Right ventricle myocardium superior (tissue), 1 donor: ENCODE results near the gene ATG3. TPM values are rescaled to one million over a fixed set of nuclear protein-coding genes. Genes with fewer than 3 reads are reported as not detected.
"Not testable (repeated sequence)": the region's sequence is repeated elsewhere in the genome, so short reads cannot be mapped to it uniquely, and the experiment has no call there.

Source experiments
- ATAC-seq: fragments of 200-7000 bp; cut with Tn5 transposase; one replicate; pipeline ENCODE4 v1.9.1; 2020; ENCODE audit warnings: mild to moderate bottlenecking; ENCODE audit not compliant: poor library complexity
- DNase-seq: peaks from one replicate; pipeline ENCODE4 v3.0.0-alpha.2; 2020
- intact Hi-C: fragments of 100-400 bp; cut with DNase I; formaldehyde crosslinking; loops from one replicate; pipeline ENCODE4 v1.11.2; 2022
- total RNA-seq: library from RNA; stranded (reverse); fragmentation: NEBNext Ultra II Directional; extraction: Animal tissue kit (Norgen Biotek cat#: 25700); gene quantifications from one replicate; pipeline ENCODE4 v1.2.1, GENCODE V29; 2021
- donor health status: DM: no; HTN: yes; CAD: no; lungs with severe emphysema.

ATG3 gene
- total RNA-seq, 1 donor from 2014 or later, result 37.6 TPM

DNA sequence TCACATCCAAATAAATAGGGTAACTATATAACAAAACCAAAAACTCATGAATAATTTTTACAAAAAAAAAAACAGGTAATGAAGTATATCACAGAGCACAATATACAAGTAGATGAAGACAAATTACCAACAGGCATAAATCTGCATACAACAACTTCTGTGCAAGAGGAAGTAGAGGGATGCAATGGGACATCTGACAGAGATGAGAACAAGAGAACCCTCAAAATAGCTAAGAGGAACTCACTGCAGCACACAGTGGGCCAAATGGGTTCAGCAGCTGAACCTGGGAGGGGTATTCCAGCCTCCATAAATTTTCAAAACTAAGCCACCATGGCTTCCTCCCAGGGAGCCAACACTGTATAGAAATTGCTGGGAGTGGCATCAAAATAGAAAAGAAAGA is 52.9 kb downstream of the ATG3 start:
- ATAC-seq, result no peak
- no peak for DNase-seq
- intact Hi-C loops, result no loop called here

DNA sequence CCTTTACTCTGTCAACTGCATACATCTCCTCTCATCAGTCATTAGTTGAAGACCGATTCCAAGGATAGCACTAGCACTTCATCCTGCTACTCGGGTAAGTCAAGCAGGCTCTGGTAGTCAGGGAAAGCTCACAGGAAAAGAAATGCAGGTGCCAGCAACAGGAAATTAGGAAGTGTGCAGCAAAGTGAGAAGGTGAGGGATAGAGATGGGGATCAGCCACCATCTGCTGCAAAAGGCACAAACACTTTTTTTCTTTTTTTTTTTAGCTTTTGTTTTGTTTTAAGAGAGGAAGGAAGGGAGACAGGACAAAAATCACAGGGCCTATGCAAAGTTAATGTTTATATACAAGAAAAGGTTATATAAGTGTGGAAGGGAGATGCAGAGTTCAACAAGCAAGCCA is 53.5 kb downstream of the ATG3 start:
- intact Hi-C loops, result no loop called here
- DNase-seq (no peak), ATAC-seq (no peak)

DNA sequence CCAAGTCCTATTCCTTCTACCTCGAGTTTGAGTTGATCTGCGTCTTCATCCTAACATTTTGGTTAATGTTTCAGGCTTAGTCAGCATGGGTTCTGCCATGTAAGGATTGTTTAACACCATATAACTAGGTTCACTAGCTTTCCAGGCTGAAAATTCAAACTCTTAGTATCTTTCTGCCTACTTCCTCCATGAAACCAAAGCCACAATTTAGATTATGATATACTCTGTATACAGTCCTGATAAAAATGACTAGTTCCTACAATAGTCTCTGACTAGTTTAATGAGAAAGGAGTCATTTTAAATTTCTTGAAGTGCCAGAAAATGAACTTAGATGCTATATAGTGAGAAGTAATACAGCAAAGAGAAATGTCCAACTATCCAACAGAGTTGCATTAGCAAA is 55.9 kb downstream of the ATG3 start:
- intact Hi-C loops, result no loop called here
- no peak for ATAC-seq
- no peak for DNase-seq

- ATAC-seq, result no peak
- intact Hi-C loops, result no loop called here
- DNase-seq, result no peak
These were observed 57.6 kb downstream of the ATG3 start for GRCh38 chr3:112504123-112504522.

DNA sequence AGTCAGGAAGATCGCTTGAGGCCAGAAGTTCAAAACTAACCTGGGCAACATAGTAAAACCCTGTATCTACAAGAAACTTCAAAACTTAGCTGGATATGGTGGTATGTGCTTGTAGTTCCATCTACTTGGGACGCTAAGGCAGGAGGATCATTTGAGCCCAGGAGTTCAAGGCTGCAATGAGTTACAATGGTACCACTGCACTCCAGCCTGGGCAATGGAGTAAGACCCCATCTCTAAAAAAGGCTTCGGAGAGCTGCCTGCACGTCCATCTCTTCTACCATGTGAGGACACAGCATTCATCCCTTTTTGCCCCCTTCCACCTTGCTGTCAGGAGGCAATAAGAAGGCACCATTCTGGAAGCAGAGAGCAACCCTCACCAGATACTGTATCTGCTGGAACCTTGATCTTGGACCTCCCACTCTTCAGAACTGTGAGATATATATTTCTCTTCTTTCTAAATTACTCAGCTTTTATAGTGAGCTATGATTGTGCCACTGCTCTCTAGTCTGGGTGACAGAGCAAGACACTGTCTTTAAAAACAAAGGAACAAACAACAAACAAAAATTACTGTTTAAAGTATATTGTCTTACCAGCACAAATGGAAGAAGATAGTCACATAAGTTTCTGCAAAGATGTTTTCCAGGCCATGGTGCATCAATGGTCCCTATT is 58.3 kb downstream of the ATG3 start:
- no peak for ATAC-seq
- intact Hi-C loops, result no loop called here
- no peak for DNase-seq

- intact Hi-C loops, result no loop called here
- no peak for DNase-seq
- no peak for ATAC-seq
These were observed 61.1 kb downstream of the ATG3 start for GRCh38 chr3:112500621-112501020.

DNA sequence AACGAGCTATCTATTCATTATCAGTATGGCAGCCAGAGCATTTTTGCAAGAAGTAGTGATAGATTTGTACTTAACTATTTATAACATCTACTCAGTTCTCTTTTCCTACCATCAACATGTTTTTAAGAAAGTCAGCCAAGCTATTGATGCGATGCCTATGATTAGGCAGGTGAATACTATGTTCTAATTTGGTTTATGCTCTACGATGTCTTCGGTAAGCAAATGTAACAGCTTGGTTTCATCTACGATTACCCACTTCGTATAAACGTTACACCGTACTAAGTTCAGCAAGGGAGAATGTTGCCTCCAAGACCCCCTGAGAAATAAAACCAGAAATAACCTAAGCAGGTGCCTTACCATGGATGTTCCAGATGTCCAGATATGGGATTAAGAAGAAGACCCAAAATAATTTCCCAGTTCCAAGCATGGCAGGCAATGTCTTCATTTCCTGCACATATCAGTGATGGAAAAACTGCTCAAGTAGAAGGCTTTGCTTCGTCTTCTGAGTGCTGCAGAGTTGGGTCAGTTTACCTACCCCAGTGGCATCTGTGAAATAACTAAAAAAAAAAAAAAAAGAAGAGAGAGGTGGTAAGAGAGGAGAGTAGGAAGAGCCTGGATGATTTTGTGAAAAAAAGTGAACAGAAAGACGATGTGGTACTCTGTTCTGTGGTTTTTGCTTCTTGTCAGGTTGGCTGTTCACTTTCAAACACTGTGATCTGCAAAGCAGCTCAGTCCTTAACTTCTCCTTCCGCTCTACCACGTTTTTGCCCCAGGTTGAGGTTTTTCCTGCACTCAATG is 62.6 kb downstream of the ATG3 start, which contains the start of gene BTLA:
Gene BTLA, minus strand, starts transcription at position 559 of the 798 bp plus-strand sequence. Its CDS starts 114 bp downstream, at position 445.
- no peak for DNase-seq
- intact Hi-C loops, result no loop called here
- no peak for ATAC-seq

DNA sequence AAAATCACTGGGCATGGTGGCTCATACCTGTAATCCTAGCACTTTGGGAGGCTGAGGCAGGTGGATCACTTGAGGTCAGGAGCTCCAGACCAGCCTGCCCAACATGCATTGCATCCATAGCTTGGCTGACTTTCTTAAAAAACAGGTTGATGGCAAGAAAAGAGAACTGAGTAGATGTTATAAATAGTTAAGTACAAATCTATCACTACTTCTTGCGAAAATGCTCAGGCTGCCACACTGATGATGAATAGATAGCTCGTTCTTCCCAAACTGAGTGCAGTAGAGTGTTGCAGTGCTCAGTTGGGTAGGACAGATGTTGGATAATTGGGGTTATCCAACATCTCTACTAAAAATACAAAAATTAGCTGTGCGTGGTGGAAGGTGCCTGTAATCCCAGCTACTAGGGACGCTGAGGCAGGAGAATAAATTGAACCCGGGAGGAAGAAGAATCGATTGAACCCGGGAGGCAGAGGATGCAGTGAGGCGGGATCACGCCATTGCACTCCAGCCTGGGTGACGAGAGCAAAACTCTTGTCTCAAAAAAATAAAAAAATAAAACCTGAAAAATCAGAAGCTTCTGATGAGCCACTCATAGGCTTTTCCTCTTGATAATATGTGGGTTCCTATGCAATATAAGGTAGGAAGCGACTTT is 63.7 kb downstream of the ATG3 start:
- intact Hi-C loops, result no loop called here
- no peak for DNase-seq

DNA sequence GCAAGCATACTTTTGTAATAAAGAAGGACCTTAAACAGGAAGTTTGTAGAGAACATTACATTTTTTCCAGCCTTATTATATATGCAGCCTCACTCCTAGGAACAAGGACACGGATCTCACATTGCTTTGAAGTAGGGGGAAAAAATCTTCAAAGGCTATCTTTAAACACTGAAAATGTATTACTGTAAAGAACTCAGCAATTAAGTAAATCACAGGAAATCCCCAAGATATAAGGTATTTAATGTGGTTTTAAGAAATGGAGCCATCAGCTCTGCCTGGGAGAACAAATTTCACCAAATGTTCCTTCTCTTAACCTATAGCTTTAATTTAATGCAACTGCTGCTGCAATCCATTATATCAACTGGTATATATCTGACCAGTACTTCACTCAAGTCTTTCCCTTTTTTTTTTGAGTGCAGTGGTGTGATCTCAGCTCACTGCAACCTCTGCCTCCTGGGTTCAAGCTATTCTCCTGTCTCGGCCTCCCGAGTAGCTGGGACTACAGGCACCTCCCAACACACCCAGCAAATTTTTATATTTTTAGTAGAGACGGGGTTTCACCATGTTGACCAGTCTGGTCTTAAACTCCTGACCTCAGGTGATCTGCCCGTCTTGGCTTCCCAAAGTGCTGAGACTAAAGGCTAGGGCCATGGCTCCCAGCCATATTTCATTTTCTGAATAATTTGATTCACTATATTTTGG is 65.2 kb downstream of the ATG3 start:
- intact Hi-C loops, result no loop called here
- DNase-seq, result no peak
- ATAC-seq, result no peak

More for the DNA sequence above, 63.7 kb downstream of the ATG3 start:
- no peak for ATAC-seq

DNA sequence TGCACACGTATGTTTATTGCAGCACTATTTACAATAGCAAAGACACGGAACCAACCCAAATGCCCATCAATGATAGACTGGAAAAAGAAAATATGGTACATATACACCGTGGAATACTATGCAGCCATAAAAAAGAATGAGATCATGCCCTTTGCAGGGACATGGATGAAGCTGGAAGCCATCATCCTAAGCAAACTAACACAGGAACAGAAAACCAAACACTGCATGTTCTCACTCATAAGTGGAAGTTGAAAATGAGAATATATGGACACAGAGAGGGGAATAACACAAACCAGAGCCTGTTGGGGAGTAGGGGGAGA is 67.4 kb downstream of the ATG3 start:
- intact Hi-C loops, ATAC-seq, DNase-seq: not testable (repeated sequence)

- no peak for DNase-seq
- no peak for ATAC-seq
- intact Hi-C loops, result no loop called here
These were observed 69.6 kb downstream of the ATG3 start for GRCh38 chr3:112492124-112492523.

DNA sequence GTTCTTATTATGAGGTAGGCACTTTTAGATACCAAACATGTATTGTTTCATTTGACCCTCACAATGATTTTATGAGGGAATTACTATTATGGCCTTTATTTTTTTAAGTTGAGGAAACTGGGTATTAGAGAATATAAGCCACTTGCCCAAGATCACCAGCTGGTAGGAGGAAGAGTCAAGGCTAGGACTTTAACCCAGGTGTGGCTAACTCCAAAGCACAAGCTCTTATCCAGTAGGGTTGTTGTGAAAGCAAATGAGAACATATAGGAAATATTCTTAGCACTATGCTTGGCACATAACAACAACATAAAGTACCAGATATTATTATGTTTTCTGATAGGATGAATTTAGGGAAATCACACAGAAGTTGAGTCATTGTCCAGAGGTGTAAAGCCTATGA is 70.4 kb downstream of the ATG3 start:
- ATAC-seq (no peak), DNase-seq (no peak)
- intact Hi-C loops, result no loop called here

GRCh38 chr3:112489674-112490479 is 71.9 kb downstream of the ATG3 start:
- ATAC-seq (no peak), DNase-seq (no peak)
- intact Hi-C loops, result no loop called here

GRCh38 chr3:112486811-112487505 is 74.8 kb downstream of the ATG3 start:
- intact Hi-C loops, result no loop called here
- no peak for DNase-seq
- ATAC-seq, result no peak

GRCh38 chr3:112484352-112484751 is 77.4 kb downstream of the ATG3 start:
- no peak for ATAC-seq
- DNase-seq, result no peak
- intact Hi-C loops, result no loop called here

DNA sequence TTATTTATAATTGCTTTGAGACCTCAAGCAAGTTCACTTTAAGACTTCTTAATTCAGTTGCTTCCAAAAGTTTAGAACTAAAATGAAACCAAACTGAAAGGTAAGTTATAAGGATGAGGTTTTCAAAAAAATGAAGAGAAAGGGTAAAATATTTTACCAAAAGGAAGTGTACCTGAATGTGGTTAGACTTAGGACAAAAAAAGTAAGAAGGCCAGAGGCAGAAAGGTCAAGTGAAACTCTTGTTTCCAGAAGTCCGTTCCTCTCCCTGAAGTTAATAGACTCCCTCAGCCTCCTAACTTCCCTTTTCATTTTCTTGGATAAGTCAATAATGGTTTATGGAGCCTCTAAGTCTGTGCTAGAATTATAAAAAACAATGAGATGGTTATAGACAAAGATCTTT is 79.1 kb downstream of the ATG3 start:
- intact Hi-C loops, result no loop called here
- no peak for ATAC-seq
- no peak for DNase-seq
